DMS79 (cell line): ENCODE results near the gene PRKCE.
"Not testable (repeated sequence)": the region's sequence is repeated elsewhere in the genome, so short reads cannot be mapped to it uniquely, and the experiment has no call there.

Experiments used
- DNase-seq: peaks from one replicate; lab custom pipeline; 2025; lab: John Stamatoyannopoulos, UW

PRKCE gene

DNA sequence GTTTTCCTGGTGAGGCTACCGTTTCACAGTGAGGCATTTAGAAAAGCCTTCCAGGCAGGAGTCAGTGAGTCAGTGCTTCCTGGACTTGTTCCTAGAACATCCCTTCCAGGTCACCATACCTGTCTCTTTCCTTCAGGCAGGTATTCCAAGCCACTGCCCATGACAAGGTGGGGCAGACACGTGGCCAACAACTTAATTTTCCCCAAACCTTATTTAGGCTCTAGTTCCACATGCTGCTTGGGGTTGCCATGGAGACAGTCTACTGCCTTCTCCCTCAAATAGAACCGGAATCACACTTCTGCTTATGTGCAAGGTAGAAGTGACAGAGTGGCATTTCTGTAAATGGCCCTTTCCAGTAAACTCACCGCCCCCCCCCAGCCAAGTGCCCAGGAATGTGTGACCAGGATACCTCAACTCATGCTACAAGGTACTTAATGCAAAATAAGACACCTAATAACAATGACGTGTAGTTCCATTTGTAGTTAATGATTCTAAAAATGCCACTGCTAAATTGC is 258.3 kb downstream of the PRKCE start:
- DNase-seq = peak; percentile 33

- DNase-seq = no peak
Measured at GRCh38 chr2:45910473-45911060, 259.1 kb downstream of the PRKCE start.

DNA sequence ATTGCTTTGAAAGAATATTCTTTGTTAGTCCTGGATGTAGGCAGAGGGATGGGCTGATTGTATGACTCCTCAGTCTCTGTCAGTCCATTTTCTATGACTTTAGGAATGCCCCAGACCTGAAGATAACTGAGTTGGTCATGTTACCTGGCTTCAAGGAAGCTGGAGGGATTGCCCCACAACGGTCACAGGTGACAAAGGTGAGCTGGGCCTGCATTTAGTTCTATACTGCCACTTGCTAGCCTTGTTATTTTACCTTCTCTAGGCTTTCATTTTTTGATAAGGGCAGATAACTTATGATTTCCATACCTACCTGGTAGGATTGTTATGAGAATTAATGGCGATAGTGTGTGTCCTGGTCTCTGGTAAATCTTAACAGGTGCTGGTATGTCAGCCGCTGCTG is 260.1 kb downstream of the PRKCE start:
- DNase-seq = no peak

- no peak for DNase-seq
Measured at GRCh38 chr2:45912109-45912508, 260.6 kb downstream of the PRKCE start.

GRCh38 chr2:45913539-45913938 is 262.1 kb downstream of the PRKCE start:
- DNase-seq = peak; percentile 38

DNA sequence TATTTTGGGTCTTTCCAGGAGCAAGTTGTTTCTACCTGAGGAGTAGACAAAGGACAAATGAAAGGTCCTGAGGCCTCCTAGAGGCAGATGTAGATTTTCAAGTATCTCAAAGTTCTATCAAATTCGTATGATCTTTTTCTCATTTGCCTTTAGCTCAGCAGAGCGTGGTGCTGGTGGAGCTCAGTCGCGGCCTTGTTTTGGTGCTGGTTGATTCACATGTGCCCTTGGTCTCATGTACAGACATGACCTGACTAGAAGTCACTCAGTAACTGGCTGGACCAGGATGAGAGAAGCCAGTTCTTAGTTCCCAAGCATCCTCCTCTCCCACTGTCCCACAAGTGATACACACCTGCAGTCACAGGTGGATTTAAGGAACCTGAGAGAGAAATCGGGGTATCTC is 264.0 kb downstream of the PRKCE start:
- no peak for DNase-seq

- not testable (repeated sequence) for DNase-seq
Measured at GRCh38 chr2:45917561-45918176, 266.2 kb downstream of the PRKCE start.

DNA sequence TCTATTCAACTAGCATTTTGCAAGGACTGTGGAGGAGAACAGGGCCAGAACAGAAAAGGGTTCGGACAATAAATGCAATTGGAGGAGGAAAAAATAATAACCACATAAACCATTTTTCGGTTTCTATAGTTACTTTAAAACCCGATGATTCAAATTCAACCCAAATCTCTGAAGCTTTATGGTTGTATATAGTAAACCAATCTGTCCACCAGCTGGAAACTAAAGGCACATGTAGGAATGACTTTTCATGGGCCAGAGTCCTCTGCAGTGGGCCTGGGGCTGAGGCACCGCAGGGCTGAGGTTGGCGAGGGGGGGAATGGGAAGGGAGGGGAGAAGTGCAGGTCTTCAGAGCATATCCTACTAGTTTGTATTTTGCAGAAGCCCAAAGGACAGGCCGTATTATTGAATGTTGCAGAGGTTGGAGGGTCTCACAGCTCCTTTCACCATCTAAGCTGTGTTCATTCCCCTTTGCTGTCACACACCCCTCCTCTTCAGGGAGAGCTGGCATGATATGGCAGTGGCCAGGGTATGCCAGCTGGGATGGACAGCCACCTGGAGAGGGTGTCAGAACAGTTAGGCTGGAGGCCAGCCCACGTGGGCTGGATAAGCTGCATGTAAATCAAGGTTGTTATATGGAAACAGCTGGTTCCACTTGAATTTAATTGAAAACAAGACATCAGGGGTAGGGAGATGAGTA is 267.1 kb downstream of the PRKCE start:
- peak; percentile 56 for DNase-seq

DNA sequence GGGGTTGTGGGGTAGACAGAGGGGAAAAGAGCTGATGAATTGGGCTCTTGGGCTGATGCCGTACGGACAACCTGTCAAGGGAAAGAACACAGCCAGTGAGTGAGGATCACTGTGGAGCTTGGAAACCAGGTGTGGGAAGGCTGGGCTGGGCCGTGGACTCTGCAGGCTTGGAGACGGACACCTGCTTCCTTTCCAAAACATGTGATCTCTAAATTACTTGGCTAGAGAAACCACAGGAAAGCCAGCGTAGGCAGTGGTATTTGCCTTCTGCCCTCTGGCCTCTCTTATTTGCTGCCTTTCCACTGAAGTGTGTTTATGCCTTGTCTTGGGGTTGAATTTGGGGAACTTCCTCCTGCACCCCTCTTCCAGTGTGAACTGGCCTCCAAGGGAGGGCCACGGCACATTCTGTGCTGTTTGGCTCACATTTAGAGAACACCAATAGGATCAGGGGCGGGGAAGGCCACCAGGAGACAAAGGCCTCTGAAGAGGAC is 267.7 kb downstream of the PRKCE start:
- DNase-seq = peak; percentile 56

- DNase-seq = no peak
Measured at GRCh38 chr2:45919711-45920111, 268.2 kb downstream of the PRKCE start.

DNA sequence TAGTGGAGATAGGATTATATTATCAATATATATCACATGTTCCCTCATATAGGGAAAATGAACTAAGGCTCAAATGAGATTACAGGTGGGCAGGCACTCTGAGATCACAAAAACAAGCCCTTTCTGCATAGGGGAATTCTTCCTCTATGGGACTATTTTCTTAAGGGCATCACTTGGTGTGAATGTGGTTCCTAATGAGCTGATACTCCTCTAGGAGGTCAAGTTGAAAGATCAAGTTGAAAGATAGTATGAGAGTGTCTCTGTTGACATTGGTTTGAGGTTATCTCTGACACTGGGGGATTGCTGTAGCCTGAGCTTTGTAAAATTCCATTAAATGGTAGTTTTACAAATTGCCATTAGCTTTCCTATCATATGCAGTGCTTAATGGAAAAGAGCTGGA is 270.4 kb downstream of the PRKCE start:
- no peak for DNase-seq

- DNase-seq = peak; percentile 82
Measured at GRCh38 chr2:45922577-45922988, 271.1 kb downstream of the PRKCE start.

- no peak for DNase-seq
Measured at GRCh38 chr2:45923701-45924100, 272.2 kb downstream of the PRKCE start.

GRCh38 chr2:45925026-45925425 is 273.6 kb downstream of the PRKCE start:
- no peak for DNase-seq

- no peak for DNase-seq
Measured at GRCh38 chr2:45925636-45926366, 274.3 kb downstream of the PRKCE start.

GRCh38 chr2:45928946-45929345 is 277.5 kb downstream of the PRKCE start:
- DNase-seq = no peak

- DNase-seq = no peak
Measured at GRCh38 chr2:45929674-45930395, 278.4 kb downstream of the PRKCE start.

DNA sequence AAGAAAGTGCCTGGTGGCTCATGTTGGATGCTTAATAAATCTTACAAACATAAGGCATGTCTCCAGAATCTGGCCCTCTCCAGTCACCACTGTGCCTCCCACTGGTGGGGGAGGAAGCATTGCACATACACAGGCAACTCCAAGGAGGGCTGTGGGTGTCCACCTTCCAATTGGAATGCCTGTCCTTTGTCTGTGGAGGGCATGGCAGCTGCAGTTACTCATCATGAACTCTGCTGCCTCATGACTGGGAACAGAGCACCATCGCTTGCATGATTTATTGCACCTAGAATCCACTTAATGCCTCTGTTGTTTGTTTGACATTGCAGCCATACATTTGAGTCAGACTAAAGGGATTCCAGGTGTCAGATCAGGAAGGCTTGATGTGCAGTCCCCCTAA is 278.9 kb downstream of the PRKCE start:
- DNase-seq = no peak

- DNase-seq = no peak
Measured at GRCh38 chr2:45932278-45932975, 281.0 kb downstream of the PRKCE start.

GRCh38 chr2:45935791-45936622 is 284.5 kb downstream of the PRKCE start:
- DNase-seq = peak; percentile 87
